ENCODE data around the gene TAGLN3.

Gene TAGLN3

GRCh38 chr3:112053229-112053628 is 54.5 kb downstream of the TAGLN3 start:
- DNase-seq: no peak

- no peak for DNase-seq
These were observed 57.8 kb downstream of the TAGLN3 start for GRCh38 chr3:112056451-112056929.

GRCh38 chr3:112059497-112059896 is 60.8 kb downstream of the TAGLN3 start:
- no peak for DNase-seq

DNA sequence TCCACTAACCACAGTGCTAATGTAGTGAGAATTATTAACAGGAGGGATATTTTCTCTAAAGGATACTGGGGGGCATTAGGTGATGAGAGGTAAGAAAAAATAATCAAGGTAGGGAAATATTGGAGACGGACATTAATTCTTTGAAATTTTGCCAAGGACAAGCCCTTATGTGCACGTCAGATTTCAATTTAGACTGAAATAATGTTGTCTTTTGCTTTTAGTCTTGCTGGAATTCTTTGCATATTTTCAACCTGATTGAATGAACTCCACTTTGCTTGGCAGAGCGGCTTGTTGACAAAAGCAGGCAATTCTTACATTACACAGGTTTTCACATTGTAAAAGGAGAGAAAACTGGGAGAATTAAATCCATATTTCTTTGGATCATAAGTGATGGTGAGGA is 62.4 kb downstream of the TAGLN3 start:
- DNase-seq: no peak

Measured in retina (tissue), 1 donor.